Measurements from ENCODE around the gene FAM161A.

The FAM161A gene

DNA sequence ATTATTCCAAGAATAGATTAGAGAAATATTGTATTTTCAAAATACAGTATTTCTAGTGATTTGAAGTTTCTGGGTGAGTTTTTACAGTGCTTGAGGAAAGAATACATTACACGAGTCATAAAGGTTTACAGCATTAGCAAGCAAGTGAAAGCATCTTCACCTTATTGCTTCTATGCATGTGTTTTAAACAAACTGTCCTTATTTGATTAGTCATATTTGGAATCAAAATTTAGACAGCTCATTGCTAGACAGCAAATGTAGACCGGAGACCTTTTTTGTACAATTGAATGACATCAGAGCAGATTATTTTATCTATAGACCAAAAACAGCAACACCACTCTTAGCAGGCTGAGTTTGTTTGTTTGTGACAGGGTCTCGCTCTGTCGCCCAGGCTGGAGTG, 69.2 kb downstream of the FAM161A start:
- no peak for DNase-seq

GRCh38 chr2:61775956-61776570, 77.8 kb downstream of the FAM161A start:
- no peak for DNase-seq

Measured in activated naive CD4-positive, alpha-beta T cell (primary cell).